Mesangial cell (primary cell): ENCODE data around the gene GPHN. TPM values are rescaled to one million over a fixed set of nuclear protein-coding genes. Genes with fewer than 3 reads are reported as not detected.

Experiments used
- total RNA-seq: library from RNA; depleted of rRNA; stranded (reverse); fragments of >200 nt; gene quantifications from 2 replicates; pipeline ENCODE4 v1.2.3, GENCODE V29; 2015

GPHN gene
- total RNA-seq: 9.5 and 34.6 TPM in 2 replicates

GRCh38 chr14:66507722-66508546 is at the start of gene GPHN:
GPHN (plus strand) TSS chr14:66508147.

GRCh38 chr14:66485910-66486421 is 22.0 kb upstream of the GPHN start, which contains the start of gene CCDC196:
CCDC196 (plus strand) TSS chr14:66486371; CDS start chr14:66486503, 132 bp downstream.

Other genes starting within 250 kb of the GPHN start
- gene CCDC196, start 21.8 kb upstream of the GPHN start, total RNA-seq: not detected in 2 replicates